Body of pancreas (tissue), 4 donors: ENCODE measurements around the gene LCK.

ENCODE experiments used
- CTCF ChIP-seq, 7 experiments: fragments of 450-650 bp in 4 of 7; fragments of 200-600 bp in 3 of 7; sonication (generic) in 3 of 7; IDR thresholded peaks; one replicate each; pipeline ENCODE4 v1.5.1; 2016 to 2019; ENCODE audit warnings: antibody characterized with exemption in 7 of 7
- POLR2A ChIP-seq, 3 donors: fragments of 450-650 bp; IDR thresholded peaks; one replicate each; pipeline ENCODE4 v1.6.1; 2016; ENCODE audit warnings: antibody characterized with exemption in 3 of 3, mild to moderate bottlenecking in 2 of 3

GRCh38 chr1:32240140-32240951, 10.7 kb upstream of the LCK start:
- TF ChIP-seq POLR2A (IDR thresholded peaks at IDR 0.05) (peak; percentile 91 to 93 (median 92)), CTCF (IDR thresholded peaks at IDR 0.05) (peak in 6 of 7 experiments; percentile 5 to 54 (median 38))
